HG02642 (cell line): Measurements from ENCODE around the gene KLF9.
"Not testable (repeated sequence)": the region's sequence is repeated elsewhere in the genome, so short reads cannot be mapped to it uniquely, and the experiment has no call there.

Experiments used
- ATAC-seq: cut with Tn5 transposase; IDR thresholded peaks from one replicate; pipeline ENCODE4 v1.9.1; 2021; ENCODE audit warnings: mild to moderate bottlenecking; ENCODE audit not compliant: unreplicated experiment, poor library complexity

KLF9 gene

GRCh38 chr9:70405808-70406433 is 8.5 kb downstream of the KLF9 start:
- ATAC-seq = peak; percentile 25

GRCh38 chr9:70404261-70404660 is 10.2 kb downstream of the KLF9 start:
- ATAC-seq = no peak

GRCh38 chr9:70403618-70404025 is 10.8 kb downstream of the KLF9 start:
- ATAC-seq = no peak

GRCh38 chr9:70403166-70403565 is 11.3 kb downstream of the KLF9 start:
- ATAC-seq = no peak

GRCh38 chr9:70402213-70402612 is 12.2 kb downstream of the KLF9 start:
- no peak for ATAC-seq

- not testable (repeated sequence) for ATAC-seq
Observed at GRCh38 chr9:70401241-70401640, 13.2 kb downstream of the KLF9 start.

- no peak for ATAC-seq
Observed at GRCh38 chr9:70400107-70400892, 14.2 kb downstream of the KLF9 start.

GRCh38 chr9:70399141-70399540 is 15.3 kb downstream of the KLF9 start:
- ATAC-seq = no peak

GRCh38 chr9:70398145-70398556 is 16.3 kb downstream of the KLF9 start:
- peak; percentile 96 for ATAC-seq

- ATAC-seq = no peak
Observed at GRCh38 chr9:70395652-70396051, 18.8 kb downstream of the KLF9 start.

- no peak for ATAC-seq
Observed at GRCh38 chr9:70392850-70393249, 21.6 kb downstream of the KLF9 start.

- no peak for ATAC-seq
Observed at GRCh38 chr9:70392189-70392588, 22.3 kb downstream of the KLF9 start.

- no peak for ATAC-seq
Observed at GRCh38 chr9:70390933-70391341, 23.5 kb downstream of the KLF9 start.

- ATAC-seq = no peak
Observed at GRCh38 chr9:70389621-70390266, 24.7 kb downstream of the KLF9 start.

GRCh38 chr9:70389188-70389587 is 25.3 kb downstream of the KLF9 start:
- ATAC-seq = no peak

GRCh38 chr9:70387663-70388062 is 26.8 kb downstream of the KLF9 start:
- no peak for ATAC-seq

GRCh38 chr9:70385426-70385825 is 29.0 kb downstream of the KLF9 start:
- ATAC-seq = no peak

GRCh38 chr9:70382709-70383605 is 31.5 kb downstream of the KLF9 start:
- ATAC-seq = no peak

GRCh38 chr9:70382046-70382708 is 32.3 kb downstream of the KLF9 start:
- no peak for ATAC-seq
